NCI-H2227 (cell line): ENCODE measurements around the gene NELFE.

Experiments used
- DNase-seq: peaks from one replicate; lab custom pipeline; 2025; ENCODE audit not compliant: unreplicated experiment; lab: John Stamatoyannopoulos, UW

The NELFE gene

GRCh38 chr6:31972709-31973350 is 14.1 kb upstream of the NELFE start:
- DNase-seq: no peak

- DNase-seq: peak; percentile 100
Measured at GRCh38 chr6:31971993-31972708, 13.4 kb upstream of the NELFE start, which contains the start of gene DXO. Gene DXO (minus strand): TSS chr6:31972138. CDS start chr6:31971675, 463 bp downstream.

GRCh38 chr6:31971279-31971992 is 12.7 kb upstream of the NELFE start:
- peak; percentile 64 for DNase-seq

- DNase-seq: peak; percentile 64
Measured at GRCh38 chr6:31970604-31971271, 12.0 kb upstream of the NELFE start.

- no peak for DNase-seq
Measured at GRCh38 chr6:31969712-31970603, 11.2 kb upstream of the NELFE start.

GRCh38 chr6:31968791-31969711 is 10.3 kb upstream of the NELFE start:
- DNase-seq: no peak

- DNase-seq: no peak
Measured at GRCh38 chr6:31968326-31968725, 9.6 kb upstream of the NELFE start.

GRCh38 chr6:31967926-31968320 is 9.2 kb upstream of the NELFE start:
- DNase-seq: no peak

- DNase-seq: no peak
Measured at GRCh38 chr6:31966997-31967925, 8.5 kb upstream of the NELFE start.

GRCh38 chr6:31966506-31966905 is 7.7 kb upstream of the NELFE start:
- no peak for DNase-seq

- no peak for DNase-seq
Measured at GRCh38 chr6:31965700-31966099, 6.9 kb upstream of the NELFE start.

- DNase-seq: no peak
Measured at GRCh38 chr6:31963921-31964320, 5.2 kb upstream of the NELFE start.

- DNase-seq: no peak
Measured at GRCh38 chr6:31961616-31962015, 2.8 kb upstream of the NELFE start.

- DNase-seq: no peak
Measured at GRCh38 chr6:31958412-31958740, 395 bp downstream of the NELFE start.

- DNase-seq: no peak
Measured at GRCh38 chr6:31956796-31957195, 2.0 kb downstream of the NELFE start.

GRCh38 chr6:31954511-31954910 is 4.3 kb downstream of the NELFE start:
- no peak for DNase-seq

- DNase-seq: no peak
Measured at GRCh38 chr6:31952890-31953289, 5.9 kb downstream of the NELFE start.

GRCh38 chr6:31952140-31952805 is 6.5 kb downstream of the NELFE start:
- peak; percentile 66 for DNase-seq
